ENCODE results near the gene RPL36A. TPM values are rescaled to one million over a fixed set of nuclear protein-coding genes. Genes with fewer than 3 reads are reported as not detected.

Gene RPL36A
- total and polyA plus RNA-seq, 10 of the 15 experiments (the other 5 are each of a cell fraction or from before 2014, with no cell fraction given) = 425 to 4,528 (median 3,270) TPM

DNA sequence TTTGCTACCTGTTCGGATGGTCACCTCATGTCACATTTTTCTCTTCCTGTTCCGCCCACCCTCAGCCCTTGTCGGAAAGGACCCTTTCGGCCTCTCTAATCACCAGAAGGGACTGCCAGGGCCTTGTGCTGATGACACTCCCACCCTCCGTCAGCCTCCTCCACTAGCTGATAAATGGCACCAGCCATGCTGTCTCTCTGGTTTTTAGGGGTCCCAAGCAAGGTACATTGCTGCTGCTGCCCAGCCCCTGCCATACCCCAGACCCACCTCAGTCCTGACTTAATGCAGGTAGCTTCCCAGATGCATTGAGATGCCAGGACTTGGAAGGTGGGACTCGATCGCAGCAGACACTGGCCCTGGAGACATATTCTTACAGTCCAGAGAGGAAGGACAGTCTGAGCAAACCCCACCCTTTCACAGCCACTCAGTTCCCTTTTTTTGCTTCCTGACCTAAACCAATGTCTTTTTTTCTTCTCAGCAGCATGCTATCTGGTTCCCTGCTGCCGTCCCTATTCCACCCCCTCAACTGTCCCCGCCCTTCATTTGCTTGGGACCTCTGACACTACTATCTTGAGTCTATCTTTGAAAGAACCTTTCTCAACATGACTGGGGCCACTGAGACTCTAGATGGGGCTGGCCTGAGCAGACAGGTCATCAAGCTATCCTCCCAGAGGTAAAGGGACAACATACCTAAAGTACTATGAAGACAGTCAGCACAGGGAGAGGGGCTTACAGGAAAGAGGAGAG lies 4.8 kb upstream of the RPL36A start, which contains the start of gene BTK (continued):
- TF ChIP-seq SUPT20H (IDR thresholded peaks at IDR 0.05; ENCODE audit: borderline replicate concordance, control insufficient read depth, low read depth, low read length) (no peak), BMI1 (IDR thresholded peaks at IDR 0.05; ENCODE audit: borderline replicate concordance) (no peak), PAX5 (IDR thresholded peaks at IDR 0.05; ENCODE audit: borderline replicate concordance, low read depth, low read length) (no peak), GABPA (IDR thresholded peaks at IDR 0.05; ENCODE audit: low read depth) (no peak), SMAD1 (IDR thresholded peaks at IDR 0.05; ENCODE audit: low read depth, partially characterized antibody) (no peak), POLR2AphosphoS2 (IDR thresholded peaks at IDR 0.05; ENCODE audit: low read depth, low read length) (no peak), SMAD5 (IDR thresholded peaks at IDR 0.05; ENCODE audit: low read depth) (peak; percentile 39; the same call in 1 of the 2 replicates), RUNX3 (IDR thresholded peaks at IDR 0.05; ENCODE audit: low read length) (peak; percentile 61), NFYA (IDR thresholded peaks at IDR 0.05; ENCODE audit: borderline replicate concordance, low read depth, low read length) (no peak), MTA3 (IDR thresholded peaks at IDR 0.05; ENCODE audit: borderline replicate concordance, low read length) (no peak; the same call in 1 of the 2 replicates), CREB1 (IDR thresholded peaks at IDR 0.05; ENCODE audit: low read depth) (0 out of 2 replicates have a peak, but pooled peaks have one; percentile 34), EP300 (IDR thresholded peaks at IDR 0.05; ENCODE audit: borderline replicate concordance in 1 of 2, control insufficient read depth in 1 of 2, low read depth in 2 of 2, low read length in 2 of 2) (no peak), ZNF207 (IDR thresholded peaks at IDR 0.05; ENCODE audit: borderline replicate concordance) (no peak), IKZF2 (IDR thresholded peaks at IDR 0.05) (peak in 1 of 2 experiments; percentile 38; a peak in 2 of 4 replicates), WRNIP1 (IDR thresholded peaks at IDR 0.05; ENCODE audit: borderline replicate concordance, low read depth, low read length) (no peak), RCOR1 (conservative IDR thresholded peaks at IDR 0.05; ENCODE audit: low read depth, low read length) (no peak)
- TF ChIP-seq, protein P1, sequence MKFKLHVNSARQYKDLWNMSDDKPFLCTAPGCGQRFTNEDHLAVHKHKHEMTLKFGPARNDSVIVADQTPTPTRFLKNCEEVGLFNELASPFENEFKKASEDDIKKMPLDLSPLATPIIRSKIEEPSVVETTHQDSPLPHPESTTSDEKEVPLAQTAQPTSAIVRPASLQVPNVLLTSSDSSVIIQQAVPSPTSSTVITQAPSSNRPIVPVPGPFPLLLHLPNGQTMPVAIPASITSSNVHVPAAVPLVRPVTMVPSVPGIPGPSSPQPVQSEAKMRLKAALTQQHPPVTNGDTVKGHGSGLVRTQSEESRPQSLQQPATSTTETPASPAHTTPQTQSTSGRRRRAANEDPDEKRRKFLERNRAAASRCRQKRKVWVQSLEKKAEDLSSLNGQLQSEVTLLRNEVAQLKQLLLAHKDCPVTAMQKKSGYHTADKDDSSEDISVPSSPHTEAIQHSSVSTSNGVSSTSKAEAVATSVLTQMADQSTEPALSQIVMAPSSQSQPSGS (IDR thresholded peaks at IDR 0.05; ENCODE audit: low read length) = no peak
- TF ChIP-seq, protein P2, sequence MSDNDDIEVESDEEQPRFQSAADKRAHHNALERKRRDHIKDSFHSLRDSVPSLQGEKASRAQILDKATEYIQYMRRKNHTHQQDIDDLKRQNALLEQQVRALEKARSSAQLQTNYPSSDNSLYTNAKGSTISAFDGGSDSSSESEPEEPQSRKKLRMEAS (IDR thresholded peaks at IDR 0.05; ENCODE audit: low read depth, low read length) = no peak
- TF ChIP-seq, protein P3, sequence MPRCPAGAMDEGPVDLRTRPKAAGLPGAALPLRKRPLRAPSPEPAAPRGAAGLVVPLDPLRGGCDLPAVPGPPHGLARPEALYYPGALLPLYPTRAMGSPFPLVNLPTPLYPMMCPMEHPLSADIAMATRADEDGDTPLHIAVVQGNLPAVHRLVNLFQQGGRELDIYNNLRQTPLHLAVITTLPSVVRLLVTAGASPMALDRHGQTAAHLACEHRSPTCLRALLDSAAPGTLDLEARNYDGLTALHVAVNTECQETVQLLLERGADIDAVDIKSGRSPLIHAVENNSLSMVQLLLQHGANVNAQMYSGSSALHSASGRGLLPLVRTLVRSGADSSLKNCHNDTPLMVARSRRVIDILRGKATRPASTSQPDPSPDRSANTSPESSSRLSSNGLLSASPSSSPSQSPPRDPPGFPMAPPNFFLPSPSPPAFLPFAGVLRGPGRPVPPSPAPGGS (IDR thresholded peaks at IDR 0.05; ENCODE audit: borderline replicate concordance, insufficient read depth, low read depth, low read length, poor library complexity, severe bottlenecking) = no peak
- TF ChIP-seq, protein P4, sequence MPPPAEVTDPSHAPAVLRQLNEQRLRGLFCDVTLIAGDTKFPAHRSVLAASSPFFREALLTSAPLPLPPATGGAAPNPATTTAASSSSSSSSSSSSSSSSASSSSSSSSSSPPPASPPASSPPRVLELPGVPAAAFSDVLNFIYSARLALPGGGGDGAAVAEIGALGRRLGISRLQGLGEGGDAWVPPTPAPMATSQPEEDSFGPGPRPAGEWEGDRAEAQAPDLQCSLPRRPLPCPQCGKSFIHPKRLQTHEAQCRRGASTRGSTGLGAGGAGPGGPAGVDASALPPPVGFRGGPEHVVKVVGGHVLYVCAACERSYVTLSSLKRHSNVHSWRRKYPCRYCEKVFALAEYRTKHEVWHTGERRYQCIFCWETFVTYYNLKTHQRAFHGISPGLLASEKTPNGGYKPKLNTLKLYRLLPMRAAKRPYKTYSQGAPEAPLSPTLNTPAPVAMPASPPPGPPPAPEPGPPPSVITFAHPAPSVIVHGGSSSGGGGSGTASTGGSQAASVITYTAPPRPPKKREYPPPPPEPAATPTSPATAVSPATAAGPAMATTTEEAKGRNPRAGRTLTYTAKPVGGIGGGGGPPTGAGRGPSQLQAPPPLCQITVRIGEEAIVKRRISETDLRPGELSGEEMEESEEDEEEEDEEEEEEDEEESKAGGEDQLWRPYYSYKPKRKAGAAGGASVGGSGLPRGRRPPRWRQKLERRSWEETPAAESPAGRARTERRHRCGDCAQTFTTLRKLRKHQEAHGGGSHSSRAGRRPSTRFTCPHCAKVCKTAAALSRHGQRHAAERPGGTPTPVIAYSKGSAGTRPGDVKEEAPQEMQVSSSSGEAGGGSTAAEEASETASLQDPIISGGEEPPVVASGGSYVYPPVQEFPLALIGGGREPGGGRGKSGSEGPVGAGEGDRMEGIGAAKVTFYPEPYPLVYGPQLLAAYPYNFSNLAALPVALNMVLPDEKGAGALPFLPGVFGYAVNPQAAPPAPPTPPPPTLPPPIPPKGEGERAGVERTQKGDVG (CRISPR knock-in tag; IDR thresholded peaks at IDR 0.05) = no peak
- TF ChIP-seq, protein P5, sequence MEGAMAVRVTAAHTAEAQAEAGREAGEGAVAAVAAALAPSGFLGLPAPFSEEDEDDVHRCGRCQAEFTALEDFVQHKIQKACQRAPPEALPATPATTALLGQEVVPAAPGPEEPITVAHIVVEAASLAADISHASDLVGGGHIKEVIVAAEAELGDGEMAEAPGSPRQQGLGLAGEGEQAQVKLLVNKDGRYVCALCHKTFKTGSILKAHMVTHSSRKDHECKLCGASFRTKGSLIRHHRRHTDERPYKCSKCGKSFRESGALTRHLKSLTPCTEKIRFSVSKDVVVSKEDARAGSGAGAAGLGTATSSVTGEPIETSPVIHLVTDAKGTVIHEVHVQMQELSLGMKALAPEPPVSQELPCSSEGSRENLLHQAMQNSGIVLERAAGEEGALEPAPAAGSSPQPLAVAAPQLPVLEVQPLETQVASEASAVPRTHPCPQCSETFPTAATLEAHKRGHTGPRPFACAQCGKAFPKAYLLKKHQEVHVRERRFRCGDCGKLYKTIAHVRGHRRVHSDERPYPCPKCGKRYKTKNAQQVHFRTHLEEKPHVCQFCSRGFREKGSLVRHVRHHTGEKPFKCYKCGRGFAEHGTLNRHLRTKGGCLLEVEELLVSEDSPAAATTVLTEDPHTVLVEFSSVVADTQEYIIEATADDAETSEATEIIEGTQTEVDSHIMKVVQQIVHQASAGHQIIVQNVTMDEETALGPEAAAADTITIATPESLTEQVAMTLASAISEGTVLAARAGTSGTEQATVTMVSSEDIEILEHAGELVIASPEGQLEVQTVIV (IDR thresholded peaks at IDR 0.05; ENCODE audit: borderline replicate concordance, partially characterized antibody) = no peak

Measured in GM12878 (cell line).